Raji (cell line): Measurements from ENCODE around the gene ZNF496.
"Not testable (repeated sequence)": the region's sequence is repeated elsewhere in the genome, so short reads cannot be mapped to it uniquely, and the experiment has no call there.

Experiments
- POLR2A ChIP-seq: IDR thresholded peaks from 2 replicates; pipeline ENCODE4 v1.6.1; 2011; ENCODE audit warnings: low read depth, low read length, control low read depth; ENCODE audit not compliant: insufficient read depth

ZNF496 gene

DNA sequence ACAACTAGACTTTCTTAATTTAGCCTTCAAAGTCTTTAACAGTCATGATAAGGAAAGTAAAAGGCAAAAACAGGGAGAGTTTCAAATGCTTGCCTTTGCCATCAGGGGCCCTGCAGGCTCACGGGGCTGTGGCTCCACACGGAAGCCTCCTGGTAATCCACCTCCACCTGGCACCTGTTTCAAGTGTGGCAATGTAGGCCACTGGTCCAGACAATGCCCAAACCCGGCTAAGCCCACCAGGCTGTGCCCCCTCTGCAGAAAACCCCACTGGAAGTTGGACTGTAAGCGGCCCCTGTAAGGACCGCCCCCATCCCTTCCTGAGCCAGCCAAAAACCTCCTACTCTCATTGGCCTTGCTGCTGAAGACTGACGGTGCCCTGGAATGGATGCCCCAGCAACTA lies 43.3 kb downstream of the ZNF496 start:
- no peak for TF ChIP-seq POLR2A

DNA sequence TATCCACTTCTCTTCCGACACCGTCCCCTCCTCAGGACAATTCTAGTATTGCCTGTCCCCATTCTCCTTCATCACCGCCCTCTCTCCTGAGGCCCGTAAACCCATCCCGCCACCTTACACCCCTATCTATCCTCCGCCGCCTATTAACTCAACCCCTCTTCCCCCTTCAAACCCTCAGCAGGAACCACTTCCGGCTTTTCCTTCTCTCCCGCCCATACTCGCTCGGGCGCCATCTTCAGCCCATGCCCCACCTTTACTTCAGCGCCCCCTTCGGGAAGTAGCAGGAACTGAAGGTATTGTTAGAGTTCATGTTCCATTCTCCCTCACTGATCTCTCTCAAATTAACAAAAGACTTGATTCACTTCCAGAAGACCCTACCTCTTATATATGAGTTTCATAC lies 44.2 kb downstream of the ZNF496 start:
- no peak for TF ChIP-seq POLR2A

DNA sequence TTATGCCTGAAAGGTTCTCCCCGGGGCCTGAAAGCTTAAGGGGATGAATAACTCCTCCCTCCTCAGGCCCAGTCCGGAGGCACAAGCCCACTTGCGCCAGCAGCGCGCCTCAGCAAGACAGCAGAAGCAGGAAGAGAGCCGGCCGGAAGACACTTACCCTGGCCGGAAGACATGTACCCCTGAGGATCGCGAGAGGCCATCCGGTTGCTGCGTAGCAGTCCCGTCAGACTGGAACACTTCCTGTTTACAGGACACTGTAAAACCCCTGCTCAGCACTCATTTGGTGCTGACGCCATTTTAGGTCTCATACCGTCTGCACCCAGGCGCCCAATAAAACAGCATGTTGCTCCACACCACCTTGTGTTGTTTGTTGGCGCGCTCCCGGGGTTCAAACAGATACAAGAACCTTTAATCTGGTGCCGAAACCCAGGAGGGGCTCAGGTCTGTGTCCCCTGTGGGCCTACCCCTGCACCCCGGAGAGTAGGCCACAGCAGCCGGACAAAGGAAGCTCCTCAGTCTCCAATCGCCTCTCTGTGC lies 45.5 kb downstream of the ZNF496 start:
- no peak for TF ChIP-seq POLR2A

DNA sequence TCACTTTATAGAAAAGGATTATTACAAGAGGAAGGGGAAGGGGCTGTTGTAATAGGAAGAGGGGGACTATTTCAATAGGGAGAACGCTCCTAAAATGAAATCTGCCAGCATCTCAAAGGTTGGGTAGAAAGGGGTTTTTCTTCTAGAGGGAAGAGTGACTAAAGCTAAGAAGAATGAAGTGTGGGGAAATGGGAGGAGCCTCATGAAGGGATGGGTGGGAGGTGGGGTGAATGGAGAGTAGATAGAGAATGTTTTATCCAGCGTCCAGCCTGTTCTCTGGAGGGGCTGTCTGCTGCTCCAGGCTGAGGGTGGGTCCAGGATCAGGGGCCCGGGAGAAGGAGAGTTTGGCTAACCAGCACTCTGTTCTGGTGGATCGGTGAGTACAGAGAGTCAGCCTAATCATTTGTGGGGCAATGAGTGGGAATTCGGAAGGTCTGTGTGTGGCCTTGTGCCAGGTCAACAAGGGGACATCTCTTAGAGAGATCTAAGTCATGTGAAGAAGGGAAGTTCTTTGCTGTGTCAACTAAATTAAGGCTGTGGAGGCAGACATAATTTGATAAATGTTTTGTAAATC lies 50.6 kb downstream of the ZNF496 start:
- no peak for TF ChIP-seq POLR2A

DNA sequence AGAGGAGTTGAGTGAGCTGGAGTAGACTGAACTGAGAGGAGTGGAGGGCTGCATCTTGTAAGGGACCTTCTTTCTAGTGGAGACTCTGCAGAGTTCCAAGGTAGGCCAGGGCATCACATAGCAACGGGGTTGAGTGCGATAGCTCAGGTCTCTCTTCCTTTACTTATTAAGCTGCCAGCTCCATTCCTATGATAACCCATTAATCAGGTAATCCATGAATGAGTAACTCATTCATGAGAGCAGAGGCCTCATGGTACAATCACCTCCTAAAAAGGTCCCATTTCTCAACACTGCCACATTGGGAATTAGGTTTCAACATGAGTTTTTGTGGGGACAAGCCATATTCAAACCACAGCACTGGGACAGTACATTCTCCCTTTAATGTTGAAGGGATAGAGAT lies 54.5 kb downstream of the ZNF496 start:
- TF ChIP-seq POLR2A: no peak

DNA sequence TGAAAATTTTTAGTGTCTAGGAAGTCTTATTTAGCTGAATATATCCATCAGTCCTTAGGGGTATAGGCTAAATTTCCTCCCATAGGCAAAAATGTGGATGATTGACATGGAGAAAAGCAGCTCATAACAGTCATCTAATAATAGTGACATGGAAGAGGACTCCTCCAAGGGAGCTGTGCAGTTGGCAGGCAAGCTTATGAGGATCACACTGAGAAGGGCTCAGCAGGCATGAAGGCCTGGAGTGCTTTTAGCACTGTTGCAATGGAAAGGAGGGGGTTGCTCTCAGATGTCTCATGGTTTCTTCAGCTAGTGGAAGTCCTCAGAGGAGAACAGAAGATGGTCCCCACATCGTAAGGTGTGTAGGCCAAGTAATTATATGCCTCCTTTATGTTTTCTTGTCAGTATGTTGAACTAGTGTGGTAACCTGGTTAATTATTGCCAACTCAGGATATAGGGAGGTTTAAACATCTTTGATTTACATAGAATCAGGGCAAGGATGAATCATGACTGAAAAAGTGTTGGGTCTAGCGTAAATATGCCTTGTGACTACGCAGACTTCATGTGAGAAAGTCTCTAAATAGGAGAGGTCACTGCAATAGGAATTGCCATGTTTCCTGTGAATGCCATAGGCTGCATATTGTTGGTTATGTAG lies 56.9 kb downstream of the ZNF496 start:
- TF ChIP-seq POLR2A: no peak

DNA sequence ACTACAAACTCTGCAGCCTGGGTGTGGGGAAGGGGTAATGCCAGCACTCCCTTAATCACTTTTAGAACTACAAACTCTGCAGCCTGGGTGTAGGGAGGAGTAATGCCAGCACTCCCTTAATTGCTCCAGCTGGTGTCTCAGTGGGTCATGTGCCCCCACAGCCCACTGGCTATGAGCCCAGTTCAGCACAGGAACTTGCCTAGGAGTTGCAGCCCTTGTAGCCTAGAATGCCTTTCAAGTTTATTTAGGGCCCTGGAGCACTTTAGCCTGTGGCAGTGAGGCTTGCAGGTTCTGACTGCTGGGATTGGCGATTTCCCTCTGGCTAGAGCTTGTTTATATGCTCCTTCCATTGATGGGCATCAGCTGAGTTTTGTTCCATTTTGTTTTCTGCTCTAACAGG lies 58.7 kb downstream of the ZNF496 start:
- TF ChIP-seq POLR2A: no peak

DNA sequence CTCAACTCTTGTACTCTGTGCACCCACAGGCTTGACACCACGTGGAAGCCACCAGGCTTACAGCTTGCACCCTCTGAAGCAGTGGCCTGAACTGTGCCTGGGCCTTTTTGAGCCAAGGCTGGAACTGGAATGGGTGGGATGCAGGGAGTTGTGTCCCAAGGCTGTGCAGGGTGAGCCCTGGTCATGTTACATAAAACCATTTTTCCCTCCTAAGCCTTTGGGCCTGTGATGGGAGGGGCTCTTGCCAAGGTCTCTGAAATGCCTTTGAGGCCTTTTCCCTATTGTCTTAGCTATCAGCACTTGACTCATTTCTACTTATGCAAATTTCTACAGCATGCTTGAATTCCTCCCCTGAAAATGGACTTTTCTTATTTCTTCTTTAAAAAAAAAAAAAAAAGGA lies 61.7 kb downstream of the ZNF496 start:
- TF ChIP-seq POLR2A: no peak

DNA sequence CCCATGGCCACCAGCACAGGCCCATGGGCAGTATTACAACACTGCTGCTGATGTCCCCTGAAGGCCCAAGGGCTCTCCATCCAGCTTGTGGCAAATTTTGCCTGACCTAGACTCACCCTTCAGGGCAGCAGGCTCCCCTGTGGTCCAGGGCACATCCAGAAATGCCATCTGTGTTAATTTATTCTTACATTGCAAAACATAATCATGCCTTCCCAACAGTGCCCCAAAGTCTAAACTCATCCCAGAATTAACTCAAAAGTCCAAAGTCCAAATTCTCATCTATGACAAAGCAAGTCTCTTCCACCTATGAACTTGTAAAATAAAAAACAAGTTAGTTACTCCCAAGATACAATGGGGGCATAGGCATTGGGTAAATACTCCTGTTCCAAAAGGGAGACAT lies 62.5 kb downstream of the ZNF496 start:
- TF ChIP-seq POLR2A: no peak

DNA sequence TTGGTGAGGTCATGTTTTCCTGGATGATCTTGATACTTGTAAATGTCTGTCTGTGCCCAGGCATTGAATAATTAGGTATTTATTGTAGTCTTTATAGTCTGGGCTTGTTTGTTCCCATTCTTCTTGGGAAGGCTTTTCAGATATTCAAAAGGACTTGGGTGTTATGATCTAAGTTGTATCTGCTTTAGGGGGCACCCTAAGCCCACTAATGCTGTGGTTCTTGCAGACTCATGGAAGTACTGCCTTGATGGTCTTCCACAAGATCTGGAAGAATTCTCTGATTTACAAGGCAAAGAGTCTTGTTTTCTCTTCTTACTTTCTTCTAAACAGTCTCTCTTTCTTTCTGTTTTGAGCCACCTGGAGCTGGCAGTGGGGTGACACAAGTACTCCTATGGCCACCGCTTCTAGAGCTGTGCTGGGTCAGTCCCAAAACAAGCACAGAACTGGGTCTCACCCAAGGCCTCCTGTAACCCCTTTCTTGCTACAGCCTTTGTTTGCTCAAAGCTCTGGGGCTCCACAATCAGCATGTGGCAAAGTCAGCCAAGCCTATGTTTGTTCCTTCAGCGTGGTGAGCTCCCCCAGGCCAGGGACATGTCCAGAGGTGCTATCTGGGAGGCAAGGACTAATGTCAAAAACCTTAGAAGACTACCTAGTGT lies 63.1 kb downstream of the ZNF496 start:
- TF ChIP-seq POLR2A: no peak

DNA sequence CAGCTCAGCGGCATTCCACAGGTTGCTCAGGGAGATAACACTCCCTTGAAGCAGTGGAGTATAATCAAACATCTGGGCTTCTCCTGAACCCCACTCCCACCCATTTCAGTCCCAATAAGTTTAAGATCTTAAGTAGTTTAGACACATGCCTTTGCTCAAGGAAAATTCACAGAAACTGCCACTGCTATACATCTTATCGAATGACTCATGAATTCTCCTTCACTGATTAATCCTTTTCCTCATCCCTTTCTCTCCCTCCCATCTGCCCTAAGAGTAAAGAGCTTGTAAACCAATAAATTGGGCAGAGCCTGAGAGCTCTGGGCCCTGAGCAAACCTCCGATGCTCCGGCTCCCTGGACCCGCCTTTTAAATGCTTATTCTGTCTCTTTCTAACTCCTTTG lies 65.6 kb downstream of the ZNF496 start:
- TF ChIP-seq POLR2A: no peak

DNA sequence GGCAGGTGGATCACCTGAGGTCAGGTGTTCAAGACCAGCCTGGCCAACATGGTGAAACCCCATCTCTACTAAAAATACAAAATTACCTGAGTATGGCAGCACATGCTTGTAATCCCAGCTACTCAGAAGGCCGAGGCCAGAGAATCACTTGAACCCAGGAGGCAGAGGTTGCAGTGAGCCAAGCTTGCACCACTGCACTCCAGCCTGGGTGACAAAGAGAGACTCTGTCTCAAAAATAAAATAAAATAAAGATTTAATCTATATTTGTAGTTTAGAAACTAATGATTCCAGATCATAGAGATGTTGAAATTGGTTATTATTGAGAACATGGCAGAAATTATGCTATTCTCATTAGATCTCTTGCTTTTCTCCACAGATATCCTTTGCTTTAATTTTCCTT lies 75.9 kb downstream of the ZNF496 start, which contains the start of gene VN1R5:
VN1R5 (plus strand) TSS at position 301 of the 400 bp plus-strand sequence.
- TF ChIP-seq POLR2A: not testable (repeated sequence)

DNA sequence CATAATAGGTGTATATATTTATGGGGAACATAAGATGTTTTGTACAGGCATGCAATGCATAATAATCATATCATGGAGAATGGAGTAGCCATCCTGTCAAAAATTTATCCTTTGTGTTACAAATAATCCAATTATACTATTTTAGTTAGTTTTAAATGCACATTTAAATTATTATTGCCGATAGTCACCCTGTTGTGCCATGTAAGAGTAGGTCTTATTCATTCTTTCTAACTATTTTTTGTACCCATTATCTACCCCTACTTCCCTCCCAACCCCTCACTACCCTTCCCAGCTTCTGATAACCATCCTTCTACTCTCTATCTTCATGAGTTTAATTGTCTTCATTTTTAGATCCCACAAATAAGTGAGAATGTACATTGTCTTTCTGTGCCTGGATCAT lies 84.1 kb downstream of the ZNF496 start:
- TF ChIP-seq POLR2A: no peak
